22Rv1 (cell line): ENCODE measurements around the gene CAMK1D.

ENCODE experiments used
- CTCF ChIP-seq: fragments of 450-650 bp; IDR thresholded peaks from 2 replicates; pipeline ENCODE4 v1.5.1; 2017; ENCODE audit warnings: mild to moderate bottlenecking
- ZFX ChIP-seq: fragments of 450-650 bp; IDR thresholded peaks from 2 replicates; pipeline ENCODE4 v1.6.1; 2017; ENCODE audit warnings: antibody characterized with exemption, borderline replicate concordance

GRCh38 chr10:12781976-12782375 is 432.6 kb downstream of the CAMK1D start:
- TF ChIP-seq CTCF = no peak
- TF ChIP-seq ZFX = no peak
